ENCODE results near the gene XK.

Gene XK

DNA sequence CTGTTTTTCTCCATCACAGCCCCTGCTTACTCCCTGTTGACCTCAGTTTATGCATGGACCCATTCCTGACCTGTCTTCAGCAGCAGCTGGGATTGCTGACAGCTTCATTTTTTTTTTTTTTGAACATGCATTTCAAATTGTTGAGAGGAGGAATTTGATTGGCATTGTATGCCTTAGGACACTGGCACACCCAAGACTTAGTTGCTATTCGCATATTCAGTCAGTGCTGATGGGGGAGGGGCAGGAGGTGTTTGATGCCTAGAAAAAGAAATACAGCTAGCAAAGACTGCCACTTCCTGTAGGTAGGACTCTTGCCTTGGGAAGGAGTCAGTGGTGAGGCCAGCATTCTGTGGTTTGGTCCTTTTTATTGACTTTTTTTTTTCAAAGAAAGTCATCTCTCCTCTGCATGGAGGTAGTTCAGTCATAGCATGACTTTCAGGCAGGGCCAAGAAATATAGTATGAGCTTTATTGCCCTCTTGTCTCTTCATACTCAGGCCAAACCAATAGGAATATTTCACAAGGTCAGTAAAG is 33.6 kb upstream of the XK start:
- Histone ChIP-seq H3K9ac (ENCODE audit: insufficient read length) (no peak overlapping the region), H3K36me3 (ENCODE audit: insufficient read depth, low read length) (no peaks in the 10 kb centered on the region), H3K27ac (no peak overlapping the region), H3K4me3 (no peak overlapping the region), H3K9me3 (ENCODE audit: low read depth, low read length) (no peaks in the 10 kb centered on the region)
- no peak for DNase-seq (ENCODE audit: low read depth, low spot score)
- TF ChIP-seq EZH2 (IDR thresholded peaks at IDR 0.05): no peak
- TF ChIP-seq POLR2AphosphoS5 (IDR thresholded peaks at IDR 0.05; ENCODE audit: borderline replicate concordance, low read depth, low read length): no peak
- no peak for TF ChIP-seq FOXP2 (optimal IDR thresholded peaks at IDR 0.05; ENCODE audit: control extremely low read depth, extremely low read length, insufficient read depth)

DNA sequence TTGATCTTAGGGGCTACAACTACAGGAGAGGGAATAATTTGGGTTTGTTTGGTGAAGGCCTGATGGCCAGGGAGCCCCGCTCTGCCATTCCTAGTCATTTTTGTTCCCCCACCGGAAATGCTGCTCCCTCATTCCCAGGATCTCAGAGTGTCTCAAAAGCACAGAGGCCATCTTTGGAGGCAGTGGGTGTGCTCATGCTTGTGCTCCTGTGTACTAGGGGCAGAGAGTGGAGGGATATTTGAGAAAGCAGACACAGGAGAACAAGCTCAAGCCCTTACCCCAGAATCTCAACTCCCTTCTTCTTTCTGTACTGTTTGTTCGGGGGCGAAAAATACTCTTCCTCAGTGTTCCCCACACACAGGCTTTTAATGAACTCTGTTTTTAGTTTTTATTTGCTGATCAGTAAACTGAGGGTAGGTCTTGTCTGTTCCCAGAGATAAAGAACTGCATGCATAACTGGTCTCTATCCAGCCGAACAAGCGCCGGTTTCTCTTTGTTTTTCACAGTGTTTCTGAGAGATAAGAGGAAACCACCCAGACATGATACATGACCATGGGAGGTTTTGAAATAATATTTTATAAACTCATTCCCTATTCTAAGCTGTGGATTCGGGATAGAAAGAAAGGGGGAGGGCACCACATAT is 32.9 kb upstream of the XK start:
- no peak overlapping the region for H3K9ac ChIP-seq (ENCODE audit: insufficient read length)
- DNase-seq (ENCODE audit: low read depth, low spot score): no peak
- TF ChIP-seq FOXP2 (optimal IDR thresholded peaks at IDR 0.05; ENCODE audit: control extremely low read depth, extremely low read length, insufficient read depth) (no peak), EZH2 (IDR thresholded peaks at IDR 0.05) (no peak), POLR2AphosphoS5 (IDR thresholded peaks at IDR 0.05; ENCODE audit: borderline replicate concordance, low read depth, low read length) (no peak)
- H3K36me3 ChIP-seq (ENCODE audit: insufficient read depth, low read length): no peaks in the 10 kb centered on the region
- no peaks in the 10 kb centered on the region for H3K9me3 ChIP-seq (ENCODE audit: low read depth, low read length)
- no peak overlapping the region for H3K27ac ChIP-seq
- no peak overlapping the region for H3K4me3 ChIP-seq

DNA sequence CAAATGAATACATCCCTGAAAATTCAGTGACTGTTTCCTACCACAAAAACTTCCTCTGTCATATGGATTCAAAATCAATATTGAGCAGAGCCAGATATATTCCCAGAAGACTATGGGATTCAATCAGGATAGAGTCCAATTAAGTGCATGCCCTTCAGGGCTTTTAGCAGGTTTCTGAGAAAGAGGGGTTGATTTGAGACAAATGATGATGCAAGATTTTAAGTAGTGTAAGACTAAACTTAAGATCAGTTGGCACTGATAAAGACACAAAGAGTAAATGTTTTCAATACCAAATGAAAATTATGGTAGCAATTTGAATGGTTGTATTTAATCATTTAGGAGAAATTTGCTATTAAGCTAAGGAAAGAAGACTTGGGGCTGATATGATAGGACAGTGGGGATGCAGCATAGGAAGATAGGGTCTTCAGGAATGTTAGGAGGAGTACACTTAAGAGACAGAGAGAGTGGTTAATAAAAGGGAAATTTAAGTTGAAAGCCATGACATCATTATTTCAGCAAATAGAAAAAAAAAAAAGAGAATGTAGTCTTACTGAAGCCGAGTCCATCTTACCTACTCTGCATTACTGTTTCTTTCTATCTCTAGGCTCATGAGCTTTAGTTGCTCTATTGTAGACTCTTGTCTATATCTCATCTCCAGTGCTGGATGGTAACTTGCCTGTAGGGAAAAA is 32.0 kb upstream of the XK start:
- Histone ChIP-seq H3K27ac (no peak overlapping the region), H3K9ac (ENCODE audit: insufficient read length) (no peak overlapping the region), H3K9me3 (ENCODE audit: low read depth, low read length) (no peaks in the 10 kb centered on the region), H3K4me3 (no peak overlapping the region), H3K36me3 (ENCODE audit: insufficient read depth, low read length) (no peaks in the 10 kb centered on the region)
- TF ChIP-seq FOXP2 (optimal IDR thresholded peaks at IDR 0.05; ENCODE audit: control extremely low read depth, extremely low read length, insufficient read depth) (no peak), POLR2AphosphoS5 (IDR thresholded peaks at IDR 0.05; ENCODE audit: borderline replicate concordance, low read depth, low read length) (no peak), EZH2 (IDR thresholded peaks at IDR 0.05) (no peak)
- no peak for DNase-seq (ENCODE audit: low read depth, low spot score)

DNA sequence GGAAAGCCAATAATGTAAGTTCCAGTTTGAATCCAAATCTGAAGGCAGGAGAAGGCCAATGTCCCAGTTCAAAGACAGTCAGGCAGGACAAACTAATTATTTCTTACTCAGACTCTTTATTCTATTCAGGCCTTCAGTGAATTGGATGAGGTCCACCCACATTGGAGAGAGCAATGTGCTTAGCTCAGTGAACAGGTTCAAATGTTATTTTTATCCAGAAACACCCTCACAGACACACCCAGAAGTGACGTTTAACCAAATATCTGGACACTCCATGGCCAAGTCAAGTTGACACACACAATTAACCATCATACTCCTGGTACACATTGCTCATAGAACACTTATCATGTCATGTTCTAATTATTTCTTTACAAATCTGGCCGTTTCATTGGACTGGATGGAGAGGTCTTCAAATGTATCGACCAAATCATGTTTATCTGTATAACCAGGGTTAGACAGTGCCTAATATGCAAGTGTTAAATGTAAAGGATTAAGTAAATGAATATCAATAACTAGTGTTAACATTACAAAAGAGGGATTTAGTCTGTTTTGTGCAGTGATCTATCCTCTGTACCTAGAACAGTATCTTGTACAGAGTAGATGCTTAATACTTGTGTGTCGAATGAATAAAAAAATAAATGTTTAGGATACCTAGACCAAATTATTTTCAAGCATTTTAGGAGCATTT is 27.1 kb upstream of the XK start:
- Histone ChIP-seq H3K9ac (ENCODE audit: insufficient read length) (no peak overlapping the region), H3K9me3 (ENCODE audit: low read depth, low read length) (no peaks in the 10 kb centered on the region), H3K27ac (no peak overlapping the region), H3K36me3 (ENCODE audit: insufficient read depth, low read length) (no peaks in the 10 kb centered on the region), H3K4me3 (no peak overlapping the region)
- no peak for TF ChIP-seq EZH2 (IDR thresholded peaks at IDR 0.05)
- no peak for TF ChIP-seq FOXP2 (optimal IDR thresholded peaks at IDR 0.05; ENCODE audit: control extremely low read depth, extremely low read length, insufficient read depth)
- TF ChIP-seq POLR2AphosphoS5 (IDR thresholded peaks at IDR 0.05; ENCODE audit: borderline replicate concordance, low read depth, low read length): no peak
- no peak for DNase-seq (ENCODE audit: low read depth, low spot score)

DNA sequence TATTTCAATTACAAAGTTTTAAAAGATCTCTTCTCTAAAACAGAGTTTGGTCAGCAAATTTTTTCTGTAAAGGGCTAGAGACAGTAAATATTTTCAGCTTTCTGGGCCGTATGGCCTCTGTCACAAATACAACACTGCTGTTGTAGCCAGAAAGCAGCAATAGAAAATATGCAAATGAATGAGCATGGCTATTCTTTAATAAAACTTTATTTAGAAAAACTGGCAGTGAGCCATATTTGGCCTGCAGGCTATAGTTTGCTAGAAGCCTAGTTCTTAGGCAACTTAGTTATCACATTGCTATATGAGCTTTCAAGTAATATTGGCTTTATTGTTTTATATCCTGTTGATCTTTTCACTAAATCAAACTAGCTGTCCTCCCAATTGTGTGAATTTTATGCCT is 26.5 kb upstream of the XK start:
- no peaks in the 10 kb centered on the region for H3K9me3 ChIP-seq (ENCODE audit: low read depth, low read length)
- H3K36me3 ChIP-seq (ENCODE audit: insufficient read depth, low read length): no peaks in the 10 kb centered on the region
- no peak overlapping the region for H3K9ac ChIP-seq (ENCODE audit: insufficient read length)
- no peak for DNase-seq (ENCODE audit: low read depth, low spot score)
- TF ChIP-seq EZH2 (IDR thresholded peaks at IDR 0.05) (no peak), FOXP2 (optimal IDR thresholded peaks at IDR 0.05; ENCODE audit: control extremely low read depth, extremely low read length, insufficient read depth) (no peak), POLR2AphosphoS5 (IDR thresholded peaks at IDR 0.05; ENCODE audit: borderline replicate concordance, low read depth, low read length) (no peak)
- H3K4me3 ChIP-seq: no peak overlapping the region
- H3K27ac ChIP-seq: no peak overlapping the region

DNA sequence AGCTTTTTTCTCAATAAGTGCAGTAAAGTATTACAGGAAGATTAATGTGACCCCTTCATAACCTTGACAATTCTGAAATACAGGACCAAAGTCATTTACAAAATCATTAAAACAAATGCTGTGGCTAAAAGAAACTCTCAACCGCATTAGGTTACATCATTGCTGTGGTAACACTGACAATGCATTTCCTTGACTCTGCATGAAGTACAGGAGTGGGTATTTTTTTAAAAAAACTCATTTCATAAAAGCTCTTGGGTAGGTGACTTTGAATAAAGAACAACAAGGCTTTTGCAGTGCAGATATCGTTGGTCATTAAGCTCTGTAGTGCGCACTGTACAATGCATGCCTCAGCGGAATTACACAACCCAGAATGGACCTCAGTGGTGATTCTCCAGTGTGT is 23.4 kb upstream of the XK start:
- no peak for TF ChIP-seq EZH2 (IDR thresholded peaks at IDR 0.05)
- TF ChIP-seq POLR2AphosphoS5 (IDR thresholded peaks at IDR 0.05; ENCODE audit: borderline replicate concordance, low read depth, low read length): no peak
- TF ChIP-seq FOXP2 (optimal IDR thresholded peaks at IDR 0.05; ENCODE audit: control extremely low read depth, extremely low read length, insufficient read depth): no peak

DNA sequence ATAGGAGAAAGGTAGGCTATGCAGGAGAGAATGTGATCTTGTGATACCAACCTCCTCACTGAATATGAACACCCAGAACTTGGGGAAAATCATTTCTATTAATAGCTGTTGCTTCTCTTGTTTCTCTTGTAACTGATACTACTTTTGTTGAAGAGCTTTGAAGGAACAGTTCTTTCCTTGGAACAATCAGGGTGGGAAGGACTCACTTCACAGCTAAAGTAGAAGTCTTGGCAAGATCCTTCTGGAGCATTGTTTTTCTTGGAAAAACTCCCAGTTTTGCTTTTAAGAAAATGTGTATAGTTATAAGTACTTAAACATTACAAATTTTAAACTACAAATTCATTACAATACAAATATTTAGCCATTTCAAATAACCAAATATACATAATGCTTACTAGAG is 19.1 kb upstream of the XK start:
- no peak overlapping the region for H3K27ac ChIP-seq
- DNase-seq (ENCODE audit: low read depth, low spot score): no peak
- no peak for TF ChIP-seq POLR2AphosphoS5 (IDR thresholded peaks at IDR 0.05; ENCODE audit: borderline replicate concordance, low read depth, low read length)
- TF ChIP-seq EZH2 (IDR thresholded peaks at IDR 0.05): no peak
- TF ChIP-seq FOXP2 (optimal IDR thresholded peaks at IDR 0.05; ENCODE audit: control extremely low read depth, extremely low read length, insufficient read depth): no peak
- no peak overlapping the region for H3K9ac ChIP-seq (ENCODE audit: insufficient read length)
- no peak overlapping the region for H3K4me3 ChIP-seq
- H3K36me3 ChIP-seq (ENCODE audit: insufficient read depth, low read length): no peaks in the 10 kb centered on the region
- no peaks in the 10 kb centered on the region for H3K9me3 ChIP-seq (ENCODE audit: low read depth, low read length)

More for the DNA sequence above, 23.4 kb upstream of the XK start:
- DNase-seq (ENCODE audit: low read depth, low spot score): no peak
- no peaks in the 10 kb centered on the region for H3K36me3 ChIP-seq (ENCODE audit: insufficient read depth, low read length)
- no peaks in the 10 kb centered on the region for H3K9me3 ChIP-seq (ENCODE audit: low read depth, low read length)
- H3K4me3 ChIP-seq: no peak overlapping the region
- H3K9ac ChIP-seq (ENCODE audit: insufficient read length): no peak overlapping the region
- no peak overlapping the region for H3K27ac ChIP-seq

DNA sequence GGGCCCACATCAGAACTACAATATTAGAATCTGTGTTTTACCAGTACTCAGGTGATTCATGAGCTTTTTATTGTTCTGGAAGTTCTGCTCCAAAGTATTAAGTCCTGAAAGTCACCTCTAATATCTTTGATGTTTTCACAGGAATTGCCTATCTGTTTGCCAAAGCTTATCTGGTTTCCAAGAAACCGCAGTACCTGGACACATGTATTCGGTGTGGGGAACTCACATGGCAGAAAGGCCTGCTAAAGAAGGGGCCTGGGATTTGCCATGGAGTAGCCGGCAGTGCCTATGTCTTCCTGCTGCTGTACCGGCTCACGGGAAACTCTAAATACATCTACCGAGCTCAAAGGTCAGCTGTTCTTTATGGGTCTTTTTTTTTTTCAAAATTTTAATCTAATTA is 18.4 kb upstream of the XK start:
- TF ChIP-seq FOXP2 (optimal IDR thresholded peaks at IDR 0.05; ENCODE audit: control extremely low read depth, extremely low read length, insufficient read depth): no peak
- no peak for TF ChIP-seq POLR2AphosphoS5 (IDR thresholded peaks at IDR 0.05; ENCODE audit: borderline replicate concordance, low read depth, low read length)
- no peak for TF ChIP-seq EZH2 (IDR thresholded peaks at IDR 0.05)
- Histone ChIP-seq H3K36me3 (ENCODE audit: insufficient read depth, low read length) (no peaks in the 10 kb centered on the region), H3K9me3 (ENCODE audit: low read depth, low read length) (no peaks in the 10 kb centered on the region), H3K4me3 (no peak overlapping the region), H3K27ac (no peak overlapping the region), H3K9ac (ENCODE audit: insufficient read length) (no peak overlapping the region)
- DNase-seq (ENCODE audit: low read depth, low spot score): no peak

All from SK-N-MC (cell line).